Measurements from ENCODE around the gene RAB3B. TPM values are rescaled to one million over a fixed set of nuclear protein-coding genes. Genes with fewer than 3 reads are reported as not detected.

RAB3B gene
- total and polyA plus RNA-seq, 2 donors (not counting 1 experiment from before 2014, with no cell fraction given), result 36.5 to 51.6 TPM

DNA sequence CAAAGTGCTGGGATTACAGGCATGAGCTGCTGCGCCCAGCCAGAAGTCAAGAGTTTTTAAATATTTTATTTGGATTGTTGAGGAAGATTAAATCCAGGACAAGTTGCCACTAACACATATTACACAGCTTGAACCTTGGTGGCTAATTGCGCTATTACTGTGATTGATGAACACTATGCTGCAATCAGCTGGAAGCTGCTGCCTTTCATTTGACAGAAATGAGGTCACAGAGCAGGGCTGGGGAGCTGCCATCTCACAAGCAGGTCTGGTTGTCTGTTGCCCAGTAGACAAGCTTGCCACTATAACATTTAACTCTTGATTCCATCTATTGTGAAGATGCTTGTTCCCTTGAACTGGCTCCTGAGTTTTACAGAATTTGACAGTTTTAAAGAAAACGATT is 74.5 kb downstream of the RAB3B start:
- no peak overlapping the region for H3K9ac ChIP-seq (ENCODE audit: insufficient read depth, low read length)
- H3K4me1 ChIP-seq (ENCODE audit: control insufficient read depth, extremely low read depth, insufficient read depth, low read length), result peaks cover 13% of the 10 kb centered on the region
- no peak overlapping the region for H3K4me2 ChIP-seq (ENCODE audit: extremely low read depth, insufficient read depth, low read length)
- TF ChIP-seq EZH2 (IDR thresholded peaks at IDR 0.05; ENCODE audit: low read length, missing control alignments), result no peak
- TF ChIP-seq, protein P1, sequence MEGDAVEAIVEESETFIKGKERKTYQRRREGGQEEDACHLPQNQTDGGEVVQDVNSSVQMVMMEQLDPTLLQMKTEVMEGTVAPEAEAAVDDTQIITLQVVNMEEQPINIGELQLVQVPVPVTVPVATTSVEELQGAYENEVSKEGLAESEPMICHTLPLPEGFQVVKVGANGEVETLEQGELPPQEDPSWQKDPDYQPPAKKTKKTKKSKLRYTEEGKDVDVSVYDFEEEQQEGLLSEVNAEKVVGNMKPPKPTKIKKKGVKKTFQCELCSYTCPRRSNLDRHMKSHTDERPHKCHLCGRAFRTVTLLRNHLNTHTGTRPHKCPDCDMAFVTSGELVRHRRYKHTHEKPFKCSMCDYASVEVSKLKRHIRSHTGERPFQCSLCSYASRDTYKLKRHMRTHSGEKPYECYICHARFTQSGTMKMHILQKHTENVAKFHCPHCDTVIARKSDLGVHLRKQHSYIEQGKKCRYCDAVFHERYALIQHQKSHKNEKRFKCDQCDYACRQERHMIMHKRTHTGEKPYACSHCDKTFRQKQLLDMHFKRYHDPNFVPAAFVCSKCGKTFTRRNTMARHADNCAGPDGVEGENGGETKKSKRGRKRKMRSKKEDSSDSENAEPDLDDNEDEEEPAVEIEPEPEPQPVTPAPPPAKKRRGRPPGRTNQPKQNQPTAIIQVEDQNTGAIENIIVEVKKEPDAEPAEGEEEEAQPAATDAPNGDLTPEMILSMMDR (conservative IDR thresholded peaks at IDR 0.05 in 1 of 2, IDR thresholded peaks at IDR 0.05 in 1 of 2; ENCODE audit: low read depth in 1 of 2, low read length in 2 of 2), result no peak
- H2AFZ ChIP-seq (ENCODE audit: low read length), result no peak overlapping the region
- no peak overlapping the region for H3K4me3 ChIP-seq (replicated peaks in 1 of 4; ENCODE audit: control extremely low read depth in 1 of 4, insufficient read depth in 1 of 4, low read depth in 3 of 4, low read length in 4 of 4)
- no peaks in the 10 kb centered on the region for H4K20me1 ChIP-seq (ENCODE audit: control insufficient read depth, extremely low read depth, insufficient read depth, low read length)
- peaks cover 2% of the 10 kb centered on the region for H3K36me3 ChIP-seq (ENCODE audit: control insufficient read depth, insufficient read depth, low read length)
- no peak for DNase-seq (ENCODE audit: low read depth in 2 of 2)
- no peaks in the 10 kb centered on the region for H3K79me2 ChIP-seq (ENCODE audit: control insufficient read depth, insufficient read depth, low read length)
- no peaks in the 10 kb centered on the region for H3K27me3 ChIP-seq (ENCODE audit: control insufficient read depth, insufficient read depth, low read length)
- H3K9me3 ChIP-seq (ENCODE audit: control insufficient read depth, insufficient read depth, low read depth, low read length), result no peaks in the 10 kb centered on the region
- no peak overlapping the region for H3K27ac ChIP-seq (ENCODE audit: insufficient read depth, low read length)

DNA sequence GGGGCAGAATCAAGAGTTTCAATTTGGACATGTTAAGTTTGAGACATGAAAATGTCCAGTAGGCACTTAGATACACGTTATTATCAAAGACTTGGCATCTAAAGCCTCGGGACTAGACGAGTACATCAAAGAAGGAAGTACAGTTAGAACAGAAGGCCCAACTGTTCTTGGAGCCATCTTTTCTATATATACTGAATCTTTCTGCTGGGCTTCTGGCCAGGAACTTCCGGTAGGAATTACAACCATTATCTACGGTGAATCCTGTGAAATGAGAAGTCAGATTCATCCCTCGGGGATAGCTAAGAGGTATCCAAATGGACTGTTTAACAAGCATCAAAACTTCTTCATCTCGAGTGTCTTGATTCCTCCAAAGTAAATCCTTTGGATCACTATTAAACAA is 77.6 kb downstream of the RAB3B start:
- H3K4me1 ChIP-seq (ENCODE audit: control insufficient read depth, extremely low read depth, insufficient read depth, low read length), result peaks cover 6% of the 10 kb centered on the region
- H3K79me2 ChIP-seq (ENCODE audit: control insufficient read depth, insufficient read depth, low read length), result no peaks in the 10 kb centered on the region
- no peak overlapping the region for H3K4me3 ChIP-seq (replicated peaks in 1 of 4; ENCODE audit: control extremely low read depth in 1 of 4, insufficient read depth in 1 of 4, low read depth in 3 of 4, low read length in 4 of 4)
- H3K36me3 ChIP-seq (ENCODE audit: control insufficient read depth, insufficient read depth, low read length), result peaks cover 2% of the 10 kb centered on the region
- no peak for DNase-seq (ENCODE audit: low read depth in 2 of 2)
- H3K9ac ChIP-seq (ENCODE audit: insufficient read depth, low read length), result no peak overlapping the region
- TF ChIP-seq EZH2 (IDR thresholded peaks at IDR 0.05; ENCODE audit: low read length, missing control alignments), result no peak
- TF ChIP-seq, protein P1 (conservative IDR thresholded peaks at IDR 0.05 in 1 of 2, IDR thresholded peaks at IDR 0.05 in 1 of 2; ENCODE audit: low read depth in 1 of 2, low read length in 2 of 2), result no peak
- no peaks in the 10 kb centered on the region for H3K9me3 ChIP-seq (ENCODE audit: control insufficient read depth, insufficient read depth, low read depth, low read length)
- no peaks in the 10 kb centered on the region for H4K20me1 ChIP-seq (ENCODE audit: control insufficient read depth, extremely low read depth, insufficient read depth, low read length)
- no peak overlapping the region for H3K27ac ChIP-seq (ENCODE audit: insufficient read depth, low read length)
- H3K27me3 ChIP-seq (ENCODE audit: control insufficient read depth, insufficient read depth, low read length), result no peaks in the 10 kb centered on the region
- no peak overlapping the region for H2AFZ ChIP-seq (ENCODE audit: low read length)
- no peak overlapping the region for H3K4me2 ChIP-seq (ENCODE audit: extremely low read depth, insufficient read depth, low read length)

DNA sequence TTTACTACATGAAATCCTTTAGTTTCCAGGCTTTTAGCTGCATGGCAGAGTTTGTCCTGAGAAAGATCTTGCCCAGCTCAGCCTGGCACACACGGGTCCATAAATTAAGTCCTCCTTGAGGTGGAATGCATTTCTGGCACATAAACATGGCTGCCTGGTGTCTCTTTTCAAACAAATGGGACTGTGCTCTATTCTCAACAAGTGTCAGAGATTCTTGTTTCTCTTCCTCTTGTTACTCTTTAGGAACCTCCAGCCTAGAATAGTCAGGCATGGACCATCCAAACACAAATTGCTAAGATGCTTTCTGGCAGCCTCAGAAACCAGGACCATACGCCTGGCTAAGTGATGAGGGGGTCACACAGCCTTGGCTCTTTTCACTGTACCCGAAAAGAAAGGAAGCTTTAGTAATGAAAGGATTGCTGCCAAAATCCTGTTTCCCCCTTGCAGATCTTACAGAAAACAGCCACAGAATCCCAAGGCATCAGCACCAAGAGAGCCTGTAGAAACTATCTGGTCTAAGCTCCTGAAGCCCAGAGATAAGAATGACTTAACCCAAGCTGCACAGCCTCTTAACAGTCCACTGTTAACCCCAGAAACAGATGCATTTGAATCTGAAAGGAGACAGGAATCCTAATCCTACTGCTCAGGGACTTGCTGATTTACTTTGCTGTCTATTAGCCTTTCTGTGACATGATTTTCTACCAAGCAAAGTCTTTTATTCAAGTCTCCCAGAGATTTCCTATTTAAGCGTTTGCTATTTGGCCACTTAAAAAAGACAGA is 80.1 kb downstream of the RAB3B start:
- no peak overlapping the region for H3K9ac ChIP-seq (ENCODE audit: insufficient read depth, low read length)
- H4K20me1 ChIP-seq (ENCODE audit: control insufficient read depth, extremely low read depth, insufficient read depth, low read length), result no peaks in the 10 kb centered on the region
- H3K79me2 ChIP-seq (ENCODE audit: control insufficient read depth, insufficient read depth, low read length), result no peaks in the 10 kb centered on the region
- H3K4me1 ChIP-seq (ENCODE audit: control insufficient read depth, extremely low read depth, insufficient read depth, low read length), result peaks cover 7% of the 10 kb centered on the region
- TF ChIP-seq, protein P1 (conservative IDR thresholded peaks at IDR 0.05 in 1 of 2, IDR thresholded peaks at IDR 0.05 in 1 of 2; ENCODE audit: low read depth in 1 of 2, low read length in 2 of 2), result no peak
- no peak for TF ChIP-seq EZH2 (IDR thresholded peaks at IDR 0.05; ENCODE audit: low read length, missing control alignments)
- H3K27ac ChIP-seq (ENCODE audit: insufficient read depth, low read length), result no peak overlapping the region
- H3K4me3 ChIP-seq (replicated peaks in 1 of 4; ENCODE audit: control extremely low read depth in 1 of 4, insufficient read depth in 1 of 4, low read depth in 3 of 4, low read length in 4 of 4), result no peak overlapping the region
- no peaks in the 10 kb centered on the region for H3K9me3 ChIP-seq (ENCODE audit: control insufficient read depth, insufficient read depth, low read depth, low read length)
- no peak overlapping the region for H2AFZ ChIP-seq (ENCODE audit: low read length)
- no peak overlapping the region for H3K4me2 ChIP-seq (ENCODE audit: extremely low read depth, insufficient read depth, low read length)
- no peak for DNase-seq (ENCODE audit: low read depth in 2 of 2)
- H3K36me3 ChIP-seq (ENCODE audit: control insufficient read depth, insufficient read depth, low read length), result no peaks in the 10 kb centered on the region
- no peaks in the 10 kb centered on the region for H3K27me3 ChIP-seq (ENCODE audit: control insufficient read depth, insufficient read depth, low read length)
